Activated CD4-positive, alpha-beta memory T cell treated with anti-CD3 and anti-CD28 coated beads for 36 hours (primary cell): Measurements from ENCODE around the gene DOCK2. TPM values are rescaled to one million over a fixed set of nuclear protein-coding genes. Genes with fewer than 3 reads are reported as not detected.

Experiments
- CTCF ChIA-PET: fragments of 350-600 bp; sonication (Branson Sonifier 250); formaldehyde crosslinking; loops from one replicate; lab custom pipeline; 2021; ENCODE audit warnings: antibody characterized with exemption, inconsistent platforms; lab: Charles Lee
- POLR2A ChIA-PET: fragments of 350-600 bp; sonication (Branson Sonifier 250); formaldehyde crosslinking; loops from one replicate; lab custom pipeline; 2021; ENCODE audit warnings: antibody characterized with exemption; lab: Charles Lee
- DNase-seq: peaks from one replicate; pipeline ENCODE4 v3.0.0-alpha.2; 2020
- H3K27ac Mint-ChIP-seq: one replicate; pipeline ENCODE4 v1.8.0; 2021; ENCODE audit warnings: mixed read lengths
- H3K27me3 Mint-ChIP-seq: one replicate; pipeline ENCODE4 v1.8.0; 2021; ENCODE audit warnings: mixed read lengths
- H3K36me3 Mint-ChIP-seq: one replicate; pipeline ENCODE4 v1.8.0; 2021; ENCODE audit warnings: mixed read lengths
- H3K4me1 Mint-ChIP-seq: one replicate; pipeline ENCODE4 v1.8.0; 2021; ENCODE audit warnings: low read depth, mixed read lengths
- H3K4me3 Mint-ChIP-seq: one replicate; pipeline ENCODE4 v1.8.0; 2021; ENCODE audit warnings: mild to moderate bottlenecking, mixed read lengths
- H3K9me3 Mint-ChIP-seq: one replicate; pipeline ENCODE4 v1.8.0; 2021; ENCODE audit warnings: mixed read lengths
- intact Hi-C: fragments of 100-400 bp; cut with micrococcal nuclease; formaldehyde crosslinking; loops from one replicate; pipeline ENCODE4 v1.15.1; 2023
- total RNA-seq, 2 experiments: library from RNA; stranded (reverse); gene quantifications; one replicate each; pipeline ENCODE4 v1.2.3, GENCODE V29; 2021

DOCK2 gene
- total RNA-seq, 2 experiments from 2014 or later: 191 to 205 TPM

GRCh38 chr5:169778622-169779596 is 141.8 kb downstream of the DOCK2 start:
- intact Hi-C loops: no loop called here
- peak; percentile 20 for DNase-seq
- ChIA-PET POLR2A (interaction anchor here (0.6 kb wide), 1 partner anchor 39 kb away, joined by 3 read pairs; no protein-coding TSS in a partner anchor), CTCF (no interaction called here)
- Mint-ChIP-seq H3K9me3 (no peaks in the 10 kb centered on the region), H3K4me1 (peaks cover 7% of the 10 kb centered on the region), H3K27ac (peak overlapping the region; percentile 39), H3K4me3 (no peak overlapping the region), H3K36me3 (peaks cover 22% of the 10 kb centered on the region), H3K27me3 (no peaks in the 10 kb centered on the region)

GRCh38 chr5:169781420-169782345 is 144.6 kb downstream of the DOCK2 start:
- Mint-ChIP-seq H3K4me1 (peaks cover 7% of the 10 kb centered on the region), H3K27me3 (no peaks in the 10 kb centered on the region), H3K9me3 (no peaks in the 10 kb centered on the region), H3K4me3 (no peak overlapping the region), H3K27ac (no peak overlapping the region), H3K36me3 (peaks cover 19% of the 10 kb centered on the region)
- intact Hi-C loops: no loop called here
- no peak for DNase-seq
- CTCF ChIA-PET: no interaction called here
- POLR2A ChIA-PET: no interaction called here

GRCh38 chr5:169785771-169786618 is 148.9 kb downstream of the DOCK2 start:
- intact Hi-C loops: no loop called here
- ChIA-PET CTCF (interaction anchor here (1.5 kb wide), 1 partner anchor 799 kb away, joined by 3 read pairs; no protein-coding TSS in a partner anchor), POLR2A (no interaction called here)
- peaks cover 23% of the 10 kb centered on the region for H3K36me3 Mint-ChIP-seq
- H3K4me1 Mint-ChIP-seq: no peaks in the 10 kb centered on the region
- no peaks in the 10 kb centered on the region for H3K9me3 Mint-ChIP-seq
- no peak overlapping the region for H3K4me3 Mint-ChIP-seq
- no peak for DNase-seq
- H3K27ac Mint-ChIP-seq: no peak overlapping the region
- no peaks in the 10 kb centered on the region for H3K27me3 Mint-ChIP-seq

GRCh38 chr5:169788168-169788567 is 151.1 kb downstream of the DOCK2 start:
- Mint-ChIP-seq H3K4me1 (no peaks in the 10 kb centered on the region), H3K4me3 (no peak overlapping the region), H3K36me3 (peaks cover 21% of the 10 kb centered on the region), H3K9me3 (no peaks in the 10 kb centered on the region), H3K27me3 (no peaks in the 10 kb centered on the region), H3K27ac (no peak overlapping the region)
- CTCF ChIA-PET: no interaction called here
- intact Hi-C loops: no loop called here
- DNase-seq: no peak
- POLR2A ChIA-PET: no interaction called here

GRCh38 chr5:169789417-169789940 is 152.4 kb downstream of the DOCK2 start:
- Mint-ChIP-seq H3K4me3 (no peak overlapping the region), H3K9me3 (no peaks in the 10 kb centered on the region), H3K27me3 (no peaks in the 10 kb centered on the region), H3K4me1 (no peaks in the 10 kb centered on the region), H3K36me3 (peaks cover 22% of the 10 kb centered on the region), H3K27ac (no peak overlapping the region)
- intact Hi-C loops: no loop called here
- POLR2A ChIA-PET: no interaction called here
- DNase-seq: no peak
- CTCF ChIA-PET: no interaction called here

- Mint-ChIP-seq H3K27me3 (no peaks in the 10 kb centered on the region), H3K27ac (no peak overlapping the region), H3K9me3 (no peaks in the 10 kb centered on the region), H3K36me3 (peaks cover 25% of the 10 kb centered on the region), H3K4me3 (no peak overlapping the region), H3K4me1 (peaks cover 7% of the 10 kb centered on the region)
- ChIA-PET POLR2A (no interaction called here), CTCF (interaction anchor here (1.6 kb wide), 1 partner anchor 14 kb away, joined by 3 read pairs; no protein-coding TSS in a partner anchor)
- intact Hi-C loops: no loop called here
- no peak for DNase-seq
Observed at GRCh38 chr5:169791251-169791650, 154.2 kb downstream of the DOCK2 start.

- H3K9me3 Mint-ChIP-seq: no peaks in the 10 kb centered on the region
- ChIA-PET CTCF (interaction anchor here (1.9 kb wide), 1 partner anchor 185 kb away, joined by 6 read pairs; the partner anchor contains the start of gene INSYN2B), POLR2A (no interaction called here)
- no peak for DNase-seq
- H3K27me3 Mint-ChIP-seq: no peaks in the 10 kb centered on the region
- intact Hi-C loops: no loop called here
- H3K4me1 Mint-ChIP-seq: peaks cover 17% of the 10 kb centered on the region
- H3K27ac Mint-ChIP-seq: no peak overlapping the region
- H3K4me3 Mint-ChIP-seq: no peak overlapping the region
- peaks cover 36% of the 10 kb centered on the region for H3K36me3 Mint-ChIP-seq
Observed at GRCh38 chr5:169795338-169795737, 158.3 kb downstream of the DOCK2 start.

GRCh38 chr5:169796731-169797130 is 159.7 kb downstream of the DOCK2 start:
- no peaks in the 10 kb centered on the region for H3K9me3 Mint-ChIP-seq
- no peak overlapping the region for H3K4me3 Mint-ChIP-seq
- peaks cover 41% of the 10 kb centered on the region for H3K36me3 Mint-ChIP-seq
- H3K27me3 Mint-ChIP-seq: no peaks in the 10 kb centered on the region
- no peak overlapping the region for H3K27ac Mint-ChIP-seq
- ChIA-PET CTCF (interaction anchor here (0.6 kb wide), 1 partner anchor 184 kb away, joined by 3 read pairs; the partner anchor contains the start of gene INSYN2B), POLR2A (interaction anchor here (1.0 kb wide), 1 partner anchor 9 kb away, joined by 3 read pairs; no protein-coding TSS in a partner anchor)
- intact Hi-C loops: no loop called here
- DNase-seq: no peak
- peaks cover 26% of the 10 kb centered on the region for H3K4me1 Mint-ChIP-seq

- peaks cover 43% of the 10 kb centered on the region for H3K36me3 Mint-ChIP-seq
Observed at GRCh38 chr5:169797577-169797976, 160.5 kb downstream of the DOCK2 start.

GRCh38 chr5:169798438-169798837 is 161.4 kb downstream of the DOCK2 start:
- ChIA-PET POLR2A (no interaction called here), CTCF (no interaction called here)
- Mint-ChIP-seq H3K4me3 (no peak overlapping the region), H3K27me3 (no peaks in the 10 kb centered on the region), H3K27ac (no peak overlapping the region), H3K9me3 (no peaks in the 10 kb centered on the region), H3K4me1 (peaks cover 38% of the 10 kb centered on the region), H3K36me3 (peaks cover 48% of the 10 kb centered on the region)
- no peak for DNase-seq
- intact Hi-C loops: no loop called here

More at GRCh38 chr5:169797577-169797976, 160.5 kb downstream of the DOCK2 start:
- Mint-ChIP-seq H3K4me3 (no peak overlapping the region), H3K27me3 (no peaks in the 10 kb centered on the region), H3K4me1 (peaks cover 32% of the 10 kb centered on the region), H3K9me3 (no peaks in the 10 kb centered on the region), H3K27ac (no peak overlapping the region)
- intact Hi-C loops: no loop called here
- ChIA-PET POLR2A (no interaction called here), CTCF (no interaction called here)
- DNase-seq: no peak
